SU-DHL-6 (cell line): Measurements from ENCODE around the gene ELF4.

Experiments
- H2AFZ ChIP-seq: fragments of 200-600 bp; sonication (generic); 2 replicates; pipeline ENCODE4 v1.6.1; 2014; ENCODE audit warnings: low read depth, mild to moderate bottlenecking, moderate library complexity, mixed read lengths, antibody characterized with exemption, low read length; ENCODE audit not compliant: severe bottlenecking
- H3F3A ChIP-seq: fragments of 200-600 bp; shearing (Covaris generic); 2 replicates; pipeline ENCODE4 v1.6.0; 2016; ENCODE audit warnings: antibody characterized with exemption, mild to moderate bottlenecking; ENCODE audit not compliant: insufficient read depth
- H3K27ac ChIP-seq: fragments of 200-600 bp; sonication (generic); 2 replicates; pipeline ENCODE4 v1.5.1; 2016; ENCODE audit warnings: low read depth, mild to moderate bottlenecking, low read length, moderate library complexity, mixed read lengths
- H3K27me3 ChIP-seq: fragments of 200-600 bp; sonication (generic), shearing (Covaris generic); 2 replicates; pipeline ENCODE4 v1.6.0; 2014; ENCODE audit warnings: mild to moderate bottlenecking, low read length
- H3K36me3 ChIP-seq: fragments of 200-600 bp; sonication (generic); 2 replicates; pipeline ENCODE4 v1.6.1; 2014; ENCODE audit warnings: mild to moderate bottlenecking, low read length, mixed read lengths
- H3K4me2 ChIP-seq: fragments of 300-600, 200-600 bp; shearing (Covaris generic), sonication (generic); 2 replicates; pipeline ENCODE4 v1.6.0; 2014; ENCODE audit warnings: low read length, low read depth, mild to moderate bottlenecking; ENCODE audit not compliant: poor library complexity, severe bottlenecking
- H3K4me3 ChIP-seq: fragments of 200-600 bp; sonication (generic); 2 replicates; pipeline ENCODE4 v1.5.1; 2014; ENCODE audit warnings: antibody characterized with exemption, low read length, mild to moderate bottlenecking, mixed read lengths; ENCODE audit not compliant: insufficient read depth, poor library complexity, severe bottlenecking
- H3K79me2 ChIP-seq: fragments of 200-600 bp; sonication (generic); 2 replicates; pipeline ENCODE4 v1.6.1; 2014; ENCODE audit warnings: mild to moderate bottlenecking, low read length, moderate library complexity; ENCODE audit not compliant: insufficient read depth
- H3K9ac ChIP-seq: fragments of 200-600 bp; sonication (generic); 2 replicates; pipeline ENCODE4 v1.7.0; 2014; ENCODE audit warnings: mild to moderate bottlenecking, low read length
- H3K9me2 ChIP-seq: fragments of 200-600 bp; sonication (generic); replicated peaks from 2 replicates; pipeline ENCODE4 v1.6.1; 2014; ENCODE audit warnings: low read length; ENCODE audit not compliant: insufficient read depth
- H3K9me3 ChIP-seq: fragments of 200-600 bp; sonication (generic); 2 replicates; pipeline ENCODE4 v1.6.1; 2014; ENCODE audit warnings: low read length, mixed read lengths; ENCODE audit not compliant: insufficient read depth
- H4K20me1 ChIP-seq: fragments of 200-600 bp; sonication (generic); 2 replicates; pipeline ENCODE4 v1.6.1; 2014; ENCODE audit warnings: low read depth, mild to moderate bottlenecking, antibody characterized with exemption, low read length, moderate library complexity, mixed read lengths
- CTCF ChIP-seq: fragments of 200-600 bp; sonication (generic); IDR thresholded peaks from one replicate; pipeline ENCODE4 v1.5.1; 2017; ENCODE audit warnings: antibody characterized with exemption, mild to moderate bottlenecking, low read length, moderate library complexity; ENCODE audit not compliant: insufficient read depth, poor library complexity, severe bottlenecking
- EZH2phosphoT487 ChIP-seq: fragments of 200-600 bp; sonication (generic), shearing (Covaris generic); conservative IDR thresholded peaks from 2 replicates; pipeline ENCODE4 v1.6.1; 2018; ENCODE audit warnings: mild to moderate bottlenecking, antibody characterized with exemption, low read length, moderate library complexity, mixed read lengths

Gene ELF4

GRCh38 chrX:130136496-130136895, 26.2 kb upstream of the ELF4 start:
- Histone ChIP-seq H3K9me2 (no peaks in the 10 kb centered on the region), H3K79me2 (no peaks in the 10 kb centered on the region), H3K4me3 (no peak overlapping the region), H3K9ac (no peak overlapping the region), H3K27me3 (no peaks in the 10 kb centered on the region), H3K27ac (no peak overlapping the region), H2AFZ (no peak overlapping the region), H3K36me3 (no peaks in the 10 kb centered on the region; the same call in 1 of the 2 replicates), H3F3A (no peaks in the 10 kb centered on the region), H3K4me2 (no peak overlapping the region), H3K9me3 (no peaks in the 10 kb centered on the region), H4K20me1 (no peaks in the 10 kb centered on the region)
- TF ChIP-seq EZH2phosphoT487 (no peak), CTCF (no peak)

GRCh38 chrX:130130990-130131389, 20.7 kb upstream of the ELF4 start:
- no peak for TF ChIP-seq CTCF
- Histone ChIP-seq H3K9ac (no peak overlapping the region), H3F3A (no peaks in the 10 kb centered on the region), H3K27me3 (no peaks in the 10 kb centered on the region), H2AFZ (no peak overlapping the region), H4K20me1 (no peaks in the 10 kb centered on the region), H3K9me3 (no peaks in the 10 kb centered on the region), H3K4me2 (no peak overlapping the region), H3K79me2 (no peaks in the 10 kb centered on the region), H3K4me3 (no peak overlapping the region), H3K36me3 (no peaks in the 10 kb centered on the region; the same call in 1 of the 2 replicates), H3K9me2 (no peaks in the 10 kb centered on the region), H3K27ac (no peak overlapping the region)

- no peaks in the 10 kb centered on the region for H3F3A ChIP-seq
- H3K4me2 ChIP-seq = no peak overlapping the region
- H3K4me3 ChIP-seq = no peak overlapping the region
- no peak overlapping the region for H2AFZ ChIP-seq
- no peaks in the 10 kb centered on the region for H3K9me2 ChIP-seq
- H3K27ac ChIP-seq = no peak overlapping the region
- no peak overlapping the region for H3K9ac ChIP-seq
- H3K9me3 ChIP-seq = no peaks in the 10 kb centered on the region
- TF ChIP-seq CTCF (no peak), EZH2phosphoT487 (no peak)
- no peaks in the 10 kb centered on the region for H3K79me2 ChIP-seq
- no peaks in the 10 kb centered on the region for H4K20me1 ChIP-seq
- H3K36me3 ChIP-seq = no peaks in the 10 kb centered on the region
- no peaks in the 10 kb centered on the region for H3K27me3 ChIP-seq
Observed at GRCh38 chrX:130125091-130125874, 15.0 kb upstream of the ELF4 start.
